Transverse colon (tissue), 4 donors: ENCODE results near the gene VTA1. TPM values are rescaled to one million over a fixed set of nuclear protein-coding genes. Genes with fewer than 3 reads are reported as not detected.
"Not testable (repeated sequence)": the region's sequence is repeated elsewhere in the genome, so short reads cannot be mapped to it uniquely, and the experiment has no call there.

Source experiments
- DNase-seq: peaks from one replicate; pipeline ENCODE4 v3.0.0-alpha.2; 2019
- H3K27ac ChIP-seq, 4 donors: fragments of 200-600 bp; sonication (generic); 2 replicates each; pipeline ENCODE4 v1.5.1; 2016 to 2018; ENCODE audit warnings: inconsistent platforms in 4 of 4
- H3K27me3 ChIP-seq: fragments of 200-600 bp; sonication (generic); 2 replicates; pipeline ENCODE4 v1.5.1; 2017; ENCODE audit warnings: inconsistent platforms
- H3K36me3 ChIP-seq, 4 donors: fragments of 200-600 bp; sonication (generic); 2 replicates each; pipeline ENCODE4 v1.5.1; 2017 to 2019; ENCODE audit warnings: inconsistent platforms in 4 of 4
- H3K4me1 ChIP-seq, 4 donors: fragments of 200-600 bp; sonication (generic); 2 replicates each; pipeline ENCODE4 v1.5.1; 2017 to 2020; ENCODE audit warnings: inconsistent platforms in 4 of 4
- H3K4me3 ChIP-seq, 4 donors: fragments of 200-600 bp; sonication (generic); 1 replicate in 1 of 4; 2 replicates in 3 of 4; pipeline versions ENCODE4 v1.5.1 to v1.6.1; 2017 to 2019; ENCODE audit warnings: inconsistent platforms in 4 of 4
- H3K9me3 ChIP-seq, 2 donors: fragments of 200-600 bp; sonication (generic); 2 replicates each; pipeline ENCODE4 v1.5.1; 2017 to 2019; ENCODE audit warnings: inconsistent platforms in 2 of 2
- EP300 ChIP-seq: sonication (generic); formaldehyde crosslinking; IDR thresholded peaks from one replicate; pipeline ENCODE4 v1.6.1; 2017; ENCODE audit warnings: antibody characterized with exemption, low read depth
- POLR2A ChIP-seq: fragments of 450-650 bp; IDR thresholded peaks from one replicate; pipeline ENCODE4 v1.6.1; 2016; ENCODE audit warnings: antibody characterized with exemption, mild to moderate bottlenecking, moderate library complexity
- POLR2AphosphoS5 ChIP-seq, 3 donors: sonication (generic); formaldehyde crosslinking; IDR thresholded peaks; one replicate each; pipeline ENCODE4 v1.6.1; 2016; ENCODE audit warnings: antibody characterized with exemption in 3 of 3
- WGBS, 2 donors: methylation state at CpG; one replicate each; pipeline ENCODE4 v1.1.5; 2018; ENCODE audit warnings: low coverage in 1 of 2; 5-methylcytosine and 5-hydroxymethylcytosine counted together
- in situ Hi-C, 4 donors: fragments of 200-750 bp; cut with MboI; loops; one replicate each; pipeline versions ENCODE4 v1.15.0 to v1.15.1; 2017; ENCODE audit warnings: low sequenced_read_pairs in 3 of 4, low pct_ligation_motif_present in 1 of 4, low pct_unique_long_range_greater_than_20kb in 1 of 4
- intact Hi-C: fragments of 100-400 bp; cut with DNase I; formaldehyde crosslinking; loops from one replicate; pipeline ENCODE4 v1.15.1; 2023; ENCODE audit warnings: low total_unique reads
- total RNA-seq, 4 donors: library from RNA; depleted of rRNA; stranded (reverse); fragments of >200 nt; gene quantifications; one replicate each; pipeline ENCODE4 v1.1.0, GENCODE V29; 2016
- TF ChIP-seq, protein P1 (sequence below), 5 experiments: fragments of 200-600 bp in 3 of 5; fragments of 450-650 bp in 2 of 5; sonication (generic) in 3 of 5; IDR thresholded peaks; 1 replicate in 2 of 5; 2 replicates in 3 of 5; pipeline ENCODE4 v1.5.1; 2016 to 2017; ENCODE audit warnings: antibody characterized with exemption in 5 of 5, inconsistent platforms in 3 of 5, mild to moderate bottlenecking in 2 of 5, moderate library complexity in 1 of 5

The VTA1 gene
- total RNA-seq, 4 donors from 2014 or later: 10.5 to 52.6 (median 37.2) TPM

DNA sequence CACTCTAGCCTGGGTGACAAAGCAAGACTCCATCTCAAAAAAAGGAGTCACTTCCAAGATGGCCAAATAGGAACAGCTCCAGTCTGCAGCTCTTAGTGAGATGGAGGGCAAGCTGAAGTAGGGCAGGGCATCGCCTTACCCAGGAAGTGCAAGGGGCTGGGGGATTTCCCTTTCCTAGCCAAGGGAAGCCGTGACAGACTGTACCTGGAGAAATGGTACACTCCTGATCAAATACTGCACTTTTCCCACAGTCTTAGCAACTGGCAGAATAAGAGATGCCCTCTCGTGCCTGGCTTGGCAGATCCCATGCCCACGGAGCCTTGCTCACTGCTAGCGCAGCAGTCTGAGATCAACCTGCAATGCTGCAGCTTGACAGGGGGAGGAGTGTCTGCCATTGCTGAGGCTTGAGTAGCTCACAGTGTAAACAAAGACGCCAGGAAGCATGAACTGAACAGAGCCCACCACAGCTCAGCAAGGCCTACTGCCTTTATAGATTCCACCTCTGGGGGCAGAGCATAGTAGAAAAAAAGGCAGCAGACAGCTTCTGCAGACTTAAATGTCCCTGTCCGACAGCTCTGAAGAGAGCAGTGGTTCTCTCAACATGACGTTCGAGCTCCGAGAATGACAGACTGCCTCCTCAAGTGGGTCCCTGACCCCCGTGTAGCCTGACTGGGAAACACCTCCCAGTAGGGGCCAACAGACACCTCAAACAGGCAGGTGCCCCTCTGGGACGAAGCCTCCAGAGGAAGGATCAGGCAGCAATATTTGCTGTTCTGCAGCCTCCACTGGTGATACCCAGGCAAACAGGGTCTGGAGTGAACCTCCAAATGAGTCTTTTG lies 85.4 kb downstream of the VTA1 start:
- TF ChIP-seq, protein P1, sequence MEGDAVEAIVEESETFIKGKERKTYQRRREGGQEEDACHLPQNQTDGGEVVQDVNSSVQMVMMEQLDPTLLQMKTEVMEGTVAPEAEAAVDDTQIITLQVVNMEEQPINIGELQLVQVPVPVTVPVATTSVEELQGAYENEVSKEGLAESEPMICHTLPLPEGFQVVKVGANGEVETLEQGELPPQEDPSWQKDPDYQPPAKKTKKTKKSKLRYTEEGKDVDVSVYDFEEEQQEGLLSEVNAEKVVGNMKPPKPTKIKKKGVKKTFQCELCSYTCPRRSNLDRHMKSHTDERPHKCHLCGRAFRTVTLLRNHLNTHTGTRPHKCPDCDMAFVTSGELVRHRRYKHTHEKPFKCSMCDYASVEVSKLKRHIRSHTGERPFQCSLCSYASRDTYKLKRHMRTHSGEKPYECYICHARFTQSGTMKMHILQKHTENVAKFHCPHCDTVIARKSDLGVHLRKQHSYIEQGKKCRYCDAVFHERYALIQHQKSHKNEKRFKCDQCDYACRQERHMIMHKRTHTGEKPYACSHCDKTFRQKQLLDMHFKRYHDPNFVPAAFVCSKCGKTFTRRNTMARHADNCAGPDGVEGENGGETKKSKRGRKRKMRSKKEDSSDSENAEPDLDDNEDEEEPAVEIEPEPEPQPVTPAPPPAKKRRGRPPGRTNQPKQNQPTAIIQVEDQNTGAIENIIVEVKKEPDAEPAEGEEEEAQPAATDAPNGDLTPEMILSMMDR (IDR thresholded peaks at IDR 0.05): peak in 2 of 5 experiments; percentile 7 to 33
- H3K36me3 ChIP-seq, in situ Hi-C loops, H3K27me3 ChIP-seq, H3K4me1 ChIP-seq, DNase-seq, H3K9me3 ChIP-seq, H3K27ac ChIP-seq, H3K4me3 ChIP-seq, intact Hi-C loops: not testable (repeated sequence)
- 36 to 46% methylated on average over 6 to 8 of the region's 12 CpGs for WGBS, 2 donors

DNA sequence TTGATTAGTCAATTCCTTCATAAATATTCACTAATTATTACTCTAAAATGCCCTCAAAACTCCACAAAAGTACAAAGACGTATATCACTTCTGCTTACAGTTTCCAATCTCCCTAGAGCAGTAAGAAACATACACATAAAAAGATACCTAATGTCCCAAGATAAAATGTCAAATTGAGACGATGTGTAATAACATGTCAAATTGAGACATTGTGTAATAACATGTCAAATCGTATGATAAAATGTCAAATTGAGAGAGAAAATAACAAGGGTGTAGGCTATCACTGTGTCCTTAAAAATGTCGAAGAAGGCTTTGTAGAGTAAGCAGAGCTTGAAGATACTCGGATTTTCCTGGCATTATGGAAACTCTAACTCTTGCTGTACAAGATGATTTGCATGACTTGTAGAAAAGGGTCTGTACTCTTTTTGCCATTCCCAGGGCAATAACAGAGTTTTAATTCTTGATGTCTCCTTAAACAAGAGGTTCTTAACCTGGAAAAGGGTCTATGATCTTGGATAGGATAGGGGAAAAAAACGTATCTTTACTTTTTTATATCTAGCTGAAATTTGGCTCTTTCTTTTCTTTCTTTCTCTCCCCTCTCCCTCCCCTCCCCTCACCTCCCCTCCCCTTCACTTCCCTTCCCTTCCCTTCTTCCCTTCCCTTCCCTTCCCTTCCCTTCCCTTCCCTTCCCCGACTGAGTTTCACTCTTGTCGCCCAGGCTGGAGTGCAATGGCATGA lies 87.1 kb downstream of the VTA1 start:
- in situ Hi-C loops: no loop called here
- Histone ChIP-seq H3K27me3 (no peaks in the 10 kb centered on the region), H3K27ac (no peak overlapping the region), H3K4me1 (no peaks in the 10 kb centered on the region), H3K36me3 (no peaks in the 10 kb centered on the region), H3K4me3 (no peak overlapping the region), H3K9me3 (no peaks in the 10 kb centered on the region)
- no peak for DNase-seq
- intact Hi-C loops: no loop called here
- WGBS, 2 donors: 79 to 81% methylated on average over 5 to 8 of the region's 8 CpGs
- no peak for TF ChIP-seq POLR2A
- TF ChIP-seq, protein P1 (IDR thresholded peaks at IDR 0.05): no peak
- TF ChIP-seq POLR2AphosphoS5 (IDR thresholded peaks at IDR 0.05): no peak
- no peak for TF ChIP-seq EP300

DNA sequence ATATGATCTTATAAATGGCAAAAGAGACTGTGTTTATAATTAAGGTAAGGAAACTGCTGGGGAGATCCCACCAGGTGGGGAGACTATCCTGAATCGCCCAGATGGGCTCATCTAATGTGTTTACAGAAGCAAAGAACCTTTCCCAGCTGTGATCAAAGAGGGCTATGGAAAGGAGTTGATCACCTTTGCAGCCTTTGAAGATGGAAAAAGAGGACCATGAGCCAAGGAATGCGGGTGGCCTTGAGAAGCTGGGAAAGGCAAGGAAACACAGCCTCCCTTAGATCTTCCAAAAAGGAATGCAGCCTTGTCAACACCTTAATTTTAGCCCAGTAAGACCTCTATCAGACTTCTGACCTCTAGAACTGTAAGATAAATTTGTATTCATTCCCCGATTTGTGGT lies 88.2 kb downstream of the VTA1 start:
- intact Hi-C loops (no loop called here), in situ Hi-C loops (no loop called here)
- Histone ChIP-seq H3K27ac (no peak overlapping the region), H3K36me3 (no peaks in the 10 kb centered on the region), H3K4me3 (no peak overlapping the region), H3K4me1 (no peaks in the 10 kb centered on the region), H3K27me3 (no peaks in the 10 kb centered on the region), H3K9me3 (no peaks in the 10 kb centered on the region)
- 32 to 33% methylated on average over 3 of the region's 3 CpGs for WGBS, 2 donors
- TF ChIP-seq EP300 (no peak), POLR2AphosphoS5 (IDR thresholded peaks at IDR 0.05) (no peak), POLR2A (no peak)
- TF ChIP-seq, protein P1 (IDR thresholded peaks at IDR 0.05): no peak
- DNase-seq: no peak

DNA sequence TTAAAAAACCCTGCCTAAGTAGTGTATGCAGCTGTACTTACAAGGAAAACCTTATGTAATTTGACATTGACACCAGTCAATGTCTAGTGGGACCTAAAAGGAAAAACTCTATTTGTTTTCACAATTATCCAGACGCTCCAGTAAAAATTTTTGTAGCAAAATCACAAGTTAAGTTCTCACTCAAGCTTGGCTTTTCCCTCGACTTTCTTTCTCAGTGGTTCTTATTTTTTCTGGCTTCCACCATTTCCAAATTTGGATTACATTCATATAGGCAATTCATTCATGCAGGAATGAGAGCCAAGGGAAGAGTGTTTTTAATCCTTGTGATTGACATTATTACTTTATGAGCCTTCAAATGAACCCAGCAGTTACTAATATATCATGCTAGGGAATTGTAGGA lies 88.7 kb downstream of the VTA1 start:
- H3K9me3 ChIP-seq: no peaks in the 10 kb centered on the region
- no peaks in the 10 kb centered on the region for H3K4me1 ChIP-seq
- intact Hi-C loops (no loop called here), in situ Hi-C loops (no loop called here)
- no peak overlapping the region for H3K27ac ChIP-seq
- 72 to 75% methylated on average over 2 of the region's 2 CpGs for WGBS, 2 donors
- no peaks in the 10 kb centered on the region for H3K27me3 ChIP-seq
- no peaks in the 10 kb centered on the region for H3K36me3 ChIP-seq
- DNase-seq: no peak
- no peak overlapping the region for H3K4me3 ChIP-seq
- TF ChIP-seq POLR2AphosphoS5 (IDR thresholded peaks at IDR 0.05): no peak
- no peak for TF ChIP-seq POLR2A
- TF ChIP-seq EP300: no peak
- TF ChIP-seq, protein P1 (IDR thresholded peaks at IDR 0.05): no peak
